ENCODE data around the gene CSF2RB.

DNA sequence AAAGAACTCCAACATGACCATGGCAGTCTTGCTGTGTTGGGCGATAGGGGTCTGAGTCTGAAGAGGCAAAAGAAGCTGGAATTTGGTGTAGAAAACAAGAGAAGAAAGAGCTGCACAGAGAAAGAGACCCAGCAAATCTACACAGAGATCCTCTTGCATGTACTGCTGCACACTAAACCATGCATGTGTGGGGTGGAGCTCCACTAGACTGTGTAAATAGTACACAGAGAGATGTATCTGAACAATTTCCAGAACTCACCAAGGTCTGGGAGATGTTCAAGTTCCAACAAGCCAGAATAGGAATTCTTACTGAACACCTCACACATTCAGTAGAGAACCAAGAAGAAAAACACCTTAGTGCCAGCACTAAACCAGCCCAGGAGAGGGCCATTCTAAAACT, 42.3 kb downstream of the CSF2RB start:
- TF ChIP-seq POLR2A (IDR thresholded peaks at IDR 0.05) = no peak
- TF ChIP-seq, protein P1, sequence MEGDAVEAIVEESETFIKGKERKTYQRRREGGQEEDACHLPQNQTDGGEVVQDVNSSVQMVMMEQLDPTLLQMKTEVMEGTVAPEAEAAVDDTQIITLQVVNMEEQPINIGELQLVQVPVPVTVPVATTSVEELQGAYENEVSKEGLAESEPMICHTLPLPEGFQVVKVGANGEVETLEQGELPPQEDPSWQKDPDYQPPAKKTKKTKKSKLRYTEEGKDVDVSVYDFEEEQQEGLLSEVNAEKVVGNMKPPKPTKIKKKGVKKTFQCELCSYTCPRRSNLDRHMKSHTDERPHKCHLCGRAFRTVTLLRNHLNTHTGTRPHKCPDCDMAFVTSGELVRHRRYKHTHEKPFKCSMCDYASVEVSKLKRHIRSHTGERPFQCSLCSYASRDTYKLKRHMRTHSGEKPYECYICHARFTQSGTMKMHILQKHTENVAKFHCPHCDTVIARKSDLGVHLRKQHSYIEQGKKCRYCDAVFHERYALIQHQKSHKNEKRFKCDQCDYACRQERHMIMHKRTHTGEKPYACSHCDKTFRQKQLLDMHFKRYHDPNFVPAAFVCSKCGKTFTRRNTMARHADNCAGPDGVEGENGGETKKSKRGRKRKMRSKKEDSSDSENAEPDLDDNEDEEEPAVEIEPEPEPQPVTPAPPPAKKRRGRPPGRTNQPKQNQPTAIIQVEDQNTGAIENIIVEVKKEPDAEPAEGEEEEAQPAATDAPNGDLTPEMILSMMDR (IDR thresholded peaks at IDR 0.05) = no peak

Measured in right lobe of liver (tissue), 4 donors.